Activated T-cell treated with anti-CD3 and anti-CD28 coated beads, Interleukin-2, amount 50 U/mL, for 1 hour (primary cell): ENCODE results near the gene AFF2.

Source experiments
- DNase-seq: peaks from one replicate; pipeline ENCODE4 v3.0.0-alpha.2; 2020

AFF2 gene

GRCh38 chrX:148592595-148592994 lies 92.2 kb downstream of the AFF2 start:
- DNase-seq, result no peak

- no peak for DNase-seq
Measured at GRCh38 chrX:148593146-148593545, 92.7 kb downstream of the AFF2 start.

- DNase-seq, result no peak
Measured at GRCh38 chrX:148593987-148594386, 93.6 kb downstream of the AFF2 start.

DNA sequence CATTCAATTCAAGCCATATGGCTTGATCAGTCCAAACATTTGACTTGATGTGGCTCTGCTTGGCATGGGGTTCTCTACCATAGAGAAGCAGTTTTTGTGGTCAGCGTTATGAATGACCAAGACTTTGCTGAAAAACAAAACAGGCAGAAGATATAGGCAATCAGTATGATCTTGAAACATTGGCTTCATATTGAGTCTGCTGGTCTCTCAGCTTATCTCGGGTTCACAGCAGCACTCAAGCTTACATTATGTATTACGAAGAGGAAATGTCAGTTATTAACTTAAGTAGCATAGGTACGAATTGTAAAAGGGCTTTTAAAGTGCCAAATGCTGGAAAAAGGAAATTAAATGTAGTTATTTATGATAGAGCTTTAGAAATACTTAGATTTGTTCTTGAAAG lies 99.0 kb downstream of the AFF2 start:
- no peak for DNase-seq

DNA sequence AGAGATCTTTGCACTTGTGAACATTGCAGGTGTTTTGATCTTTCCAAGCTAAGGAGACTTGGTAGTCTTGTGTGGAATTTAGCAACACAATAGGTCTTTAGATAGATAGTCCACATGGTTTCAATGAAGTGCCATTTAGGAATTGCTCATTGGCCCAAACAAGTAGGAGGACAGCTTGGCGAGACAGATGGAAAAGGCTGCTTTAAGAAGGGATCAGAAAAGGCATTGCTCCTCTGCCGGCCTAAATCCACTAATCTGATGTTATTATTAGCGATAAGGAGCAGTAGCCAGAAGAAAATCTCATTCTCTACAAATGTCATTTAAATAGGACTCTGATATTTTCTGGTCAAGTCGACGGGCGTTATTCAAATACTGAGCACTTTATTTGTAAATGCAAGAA lies 99.7 kb downstream of the AFF2 start:
- DNase-seq, result no peak

DNA sequence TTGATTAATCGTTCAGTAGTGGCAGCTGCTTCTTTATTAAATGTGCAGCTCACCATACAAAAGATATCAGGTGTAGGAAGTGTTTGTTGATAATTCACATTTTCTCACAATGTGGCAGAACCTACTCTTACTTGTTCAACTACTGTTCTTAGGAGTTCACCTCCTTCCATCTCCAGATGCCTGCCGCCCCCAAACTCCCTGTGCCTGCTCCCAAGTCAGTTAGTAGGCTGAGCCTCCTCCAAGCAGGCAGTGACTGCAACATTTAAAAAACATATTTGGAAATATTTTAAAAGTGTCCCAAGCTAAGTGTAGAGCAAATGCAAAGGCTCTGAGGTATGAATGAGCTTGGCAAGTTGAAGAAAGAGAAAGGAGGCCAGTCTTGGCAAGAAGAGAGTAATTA lies 100.2 kb downstream of the AFF2 start:
- no peak for DNase-seq

DNA sequence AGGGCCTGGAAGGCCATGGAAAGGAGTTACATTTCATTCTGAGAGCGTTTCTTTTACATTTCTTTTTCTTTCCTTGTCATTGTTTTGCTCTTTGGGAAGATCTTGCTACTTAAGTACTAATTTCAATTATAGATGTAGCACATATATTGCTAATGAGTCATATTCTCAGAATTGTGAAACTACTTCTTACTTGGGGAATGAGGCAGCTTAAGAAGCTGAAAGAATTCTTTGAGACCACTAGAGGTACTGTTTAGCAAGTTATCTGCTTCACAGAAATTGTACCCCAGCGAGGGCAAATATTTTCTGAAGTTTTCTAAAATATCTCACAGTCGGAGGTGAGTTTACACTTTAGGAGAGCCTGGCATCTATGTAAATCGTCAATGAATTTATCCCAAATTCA lies 100.6 kb downstream of the AFF2 start:
- DNase-seq, result no peak

DNA sequence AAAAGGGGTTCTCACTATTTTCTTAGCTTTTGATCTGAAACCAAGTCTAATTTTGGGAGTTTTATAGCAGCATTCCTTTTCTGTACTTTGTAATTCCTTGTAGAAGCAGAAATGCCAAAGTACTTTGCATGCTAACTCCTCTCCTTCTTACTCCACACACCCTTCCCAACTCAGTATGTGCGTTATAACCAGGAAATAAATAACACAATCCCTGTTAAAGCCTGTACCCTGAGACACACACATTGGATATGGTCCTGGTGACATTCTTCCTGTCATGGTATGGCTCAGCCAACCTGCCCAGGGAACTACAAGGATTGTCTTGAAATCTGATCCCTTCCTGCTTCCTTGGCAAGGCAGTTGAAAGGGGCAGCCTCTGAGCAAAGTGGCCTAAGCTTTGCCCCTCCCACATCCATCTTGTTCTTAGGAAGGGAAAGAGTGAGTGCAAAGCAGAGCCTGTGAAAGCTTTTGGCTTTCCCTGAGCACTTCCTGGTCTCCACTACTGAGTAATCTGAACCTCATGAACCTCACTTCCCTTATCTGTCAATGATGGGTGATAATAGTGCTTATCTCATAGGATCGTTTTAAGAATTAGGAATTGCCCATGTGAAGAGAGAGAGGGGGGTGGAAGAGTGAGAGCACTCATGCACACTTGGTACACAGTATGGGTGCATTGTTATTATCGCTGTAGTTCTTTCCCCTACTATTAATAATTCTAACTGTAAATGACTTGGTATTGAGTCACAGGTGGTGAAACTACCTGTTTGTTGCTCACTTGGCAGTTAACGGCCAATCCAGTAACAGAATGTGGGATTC lies 109.3 kb downstream of the AFF2 start:
- no peak for DNase-seq

DNA sequence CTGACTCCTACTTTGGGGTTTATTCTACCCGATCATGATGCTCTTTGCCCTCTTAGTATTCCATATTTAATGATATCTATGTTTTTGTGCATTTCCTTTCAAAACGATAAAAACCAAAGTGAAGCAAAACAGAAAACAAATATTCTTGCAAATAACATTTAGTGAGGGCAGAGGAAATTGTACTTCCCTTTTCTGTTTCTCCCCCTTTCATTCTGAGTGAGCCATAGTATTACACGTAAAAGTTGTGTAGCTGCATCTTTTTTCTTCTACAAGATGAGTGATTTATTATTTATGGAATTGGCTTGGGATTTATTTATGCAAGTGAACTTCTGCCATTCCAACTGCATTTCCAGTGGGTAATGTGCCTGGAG lies 109.9 kb downstream of the AFF2 start:
- no peak for DNase-seq

GRCh38 chrX:148611993-148612392 lies 111.6 kb downstream of the AFF2 start:
- no peak for DNase-seq

GRCh38 chrX:148612431-148612830 lies 112.0 kb downstream of the AFF2 start:
- DNase-seq, result no peak

DNA sequence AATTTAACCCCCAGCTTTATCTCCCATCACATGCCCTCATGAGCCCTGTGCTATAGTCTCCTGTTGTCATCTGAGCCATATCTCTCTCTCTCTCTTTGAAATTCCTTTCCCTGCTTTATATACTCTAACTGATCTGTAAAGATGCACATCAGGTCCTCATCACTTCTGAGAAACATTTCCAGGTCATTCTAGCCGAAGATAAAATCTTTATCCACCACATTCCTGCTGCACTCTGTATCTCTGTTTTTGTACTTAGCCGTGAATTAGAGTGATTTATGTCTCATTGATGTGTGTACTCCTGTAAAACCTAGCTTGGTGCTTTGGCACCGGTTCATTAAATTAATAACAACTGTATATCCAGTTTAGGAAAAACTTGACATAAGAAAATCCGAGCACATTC lies 113.2 kb downstream of the AFF2 start:
- no peak for DNase-seq

DNA sequence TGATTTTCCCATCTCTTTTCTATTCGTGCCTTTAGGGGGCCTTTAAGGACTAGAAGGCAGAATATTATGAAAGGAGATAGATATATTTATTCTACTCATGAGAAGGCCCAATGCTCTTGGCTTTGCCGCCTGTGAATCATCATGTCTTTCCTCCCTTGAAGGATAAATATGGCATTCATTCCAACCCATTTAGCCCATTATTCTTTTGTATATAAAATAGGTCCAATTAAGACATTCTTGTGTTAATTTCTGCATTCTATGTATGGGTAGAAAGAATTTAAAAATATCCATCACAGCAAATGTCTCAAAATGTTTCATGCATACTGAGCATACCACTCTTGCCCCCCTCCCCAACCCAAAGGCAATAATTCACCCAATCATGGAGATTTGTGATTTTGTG lies 115.1 kb downstream of the AFF2 start:
- no peak for DNase-seq

GRCh38 chrX:148618470-148619445 lies 118.3 kb downstream of the AFF2 start:
- DNase-seq, result no peak

DNA sequence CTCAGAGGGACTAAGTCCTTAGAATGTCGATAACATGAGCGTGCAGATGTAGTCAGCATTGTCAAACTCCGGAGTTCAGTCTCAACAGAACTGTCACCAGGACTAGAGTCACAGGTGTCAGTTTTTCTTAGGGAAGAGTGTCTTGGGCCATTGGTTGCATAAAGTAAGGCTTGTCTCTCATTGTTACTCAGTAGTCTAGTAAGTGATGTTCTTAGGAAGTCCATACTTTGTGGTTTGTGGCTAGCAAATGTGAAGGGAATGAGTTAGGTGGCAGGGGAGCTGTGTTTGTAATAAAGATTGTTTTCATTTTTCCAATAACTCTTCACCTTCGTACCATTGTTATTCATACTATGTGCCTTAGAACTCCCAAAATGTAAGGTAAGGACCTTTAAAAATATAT lies 119.6 kb downstream of the AFF2 start:
- DNase-seq, result no peak

DNA sequence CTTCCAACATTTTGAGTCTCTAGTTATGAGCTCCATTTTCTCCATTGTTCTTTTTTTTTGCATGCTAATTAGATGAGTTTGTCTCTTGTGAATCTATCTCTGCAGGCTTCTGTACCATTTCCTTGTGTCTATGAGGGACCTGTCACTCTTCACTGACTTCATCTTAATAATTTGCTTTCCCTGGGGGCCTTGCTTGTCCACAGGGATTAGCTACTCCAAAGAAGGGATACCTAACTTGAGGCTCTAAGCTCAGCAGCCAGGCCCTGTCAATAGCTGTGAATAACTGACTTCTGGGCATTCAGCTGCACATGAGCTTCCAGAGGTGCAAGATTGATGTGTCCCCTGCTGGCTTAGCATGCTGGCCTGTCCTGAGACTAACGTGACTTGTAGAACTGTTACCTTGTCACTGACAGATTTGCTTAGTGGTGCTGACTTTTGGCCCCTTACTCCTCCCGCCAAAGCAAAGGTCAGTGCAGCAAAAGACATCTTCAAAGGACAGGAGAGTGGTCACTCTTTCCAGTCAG lies 124.6 kb downstream of the AFF2 start:
- no peak for DNase-seq

GRCh38 chrX:148628621-148629020 lies 128.2 kb downstream of the AFF2 start:
- DNase-seq, result no peak

GRCh38 chrX:148629434-148629833 lies 129.0 kb downstream of the AFF2 start:
- no peak for DNase-seq

GRCh38 chrX:148632444-148632843 lies 132.0 kb downstream of the AFF2 start:
- DNase-seq, result no peak

DNA sequence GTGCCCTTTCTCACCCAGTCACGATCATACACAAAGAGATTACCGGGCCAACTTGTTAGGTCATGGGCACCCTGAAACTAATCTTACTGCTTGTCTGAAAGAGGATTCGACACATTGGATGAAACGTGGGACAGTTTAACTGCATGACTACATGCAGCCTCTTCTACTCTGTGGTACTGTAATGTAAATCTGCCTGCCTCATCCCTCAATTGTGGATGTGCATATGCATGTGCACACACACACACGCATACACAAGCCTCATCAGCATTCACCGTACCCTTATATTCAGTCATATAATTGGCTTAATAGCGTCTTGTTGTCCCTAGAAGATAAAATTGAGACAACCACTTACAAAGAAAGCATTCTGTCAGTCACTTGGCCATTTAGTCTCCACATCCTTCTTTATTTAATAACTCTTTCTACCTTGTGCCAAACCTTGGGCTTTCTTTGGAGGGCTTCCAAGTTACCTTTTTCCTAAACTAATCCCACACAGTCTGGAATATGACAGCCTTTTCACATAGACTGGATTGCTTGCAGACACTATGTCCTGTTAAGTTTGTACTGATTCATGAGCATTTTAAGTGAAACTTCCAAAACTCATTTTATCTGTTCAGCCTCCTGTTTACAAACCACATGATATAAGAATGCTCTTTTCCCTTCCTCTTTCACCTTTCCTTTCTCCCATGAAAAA lies 132.9 kb downstream of the AFF2 start:
- no peak for DNase-seq

DNA sequence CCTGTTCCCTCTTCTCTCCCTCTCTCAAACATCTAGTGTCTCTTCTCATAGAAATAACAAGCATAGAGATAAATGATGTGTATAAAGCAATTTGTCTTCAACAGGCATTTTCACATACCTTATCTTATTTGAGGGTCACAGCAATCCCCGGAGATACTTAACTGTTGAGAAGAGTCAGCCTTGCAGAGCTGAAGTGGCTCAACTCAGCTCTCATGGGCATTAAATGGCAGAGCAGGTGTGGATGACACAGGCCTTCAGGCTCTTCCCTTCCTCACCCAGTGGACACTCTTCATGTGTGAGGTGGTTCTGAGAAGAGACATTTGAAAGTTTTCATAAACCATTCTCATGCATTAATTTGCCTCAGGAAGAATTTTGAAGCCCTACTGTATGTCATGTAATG lies 134.2 kb downstream of the AFF2 start:
- no peak for DNase-seq

GRCh38 chrX:148643460-148643859 lies 143.0 kb downstream of the AFF2 start:
- no peak for DNase-seq

DNA sequence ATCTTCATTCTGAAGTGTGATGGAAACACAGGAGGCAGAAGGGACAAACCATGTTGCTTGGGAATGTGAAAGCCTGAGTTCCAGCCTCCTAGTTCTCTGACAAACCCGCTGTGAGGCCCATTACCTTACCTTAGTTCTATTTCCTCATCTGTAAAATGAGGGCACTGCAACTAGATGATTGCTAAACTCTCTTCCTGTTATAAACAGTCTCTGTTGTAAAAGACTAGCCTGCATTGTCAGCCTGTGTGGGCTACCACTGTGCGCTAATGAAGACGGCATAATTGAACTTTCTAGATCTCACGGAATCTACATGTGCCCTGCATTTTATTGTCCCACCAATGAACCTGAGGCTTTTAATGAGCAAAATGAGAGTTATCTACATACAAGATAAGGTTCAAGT lies 147.2 kb downstream of the AFF2 start:
- no peak for DNase-seq
